Sigmoid colon (tissue), 7 donors: ENCODE measurements around the gene GSS. TPM values are rescaled to one million over a fixed set of nuclear protein-coding genes. Genes with fewer than 3 reads are reported as not detected.

Experiments
- DNase-seq: peaks from one replicate; pipeline ENCODE4 v3.0.0-alpha.2; 2019
- H3K27ac ChIP-seq, 4 donors: fragments of 200-600 bp; sonication (generic); one replicate each; pipeline ENCODE4 v1.5.1; 2016 to 2019; ENCODE audit warnings: mild to moderate bottlenecking in 1 of 4
- H3K27me3 ChIP-seq, 3 donors: fragments of 200-600 bp; sonication (generic); one replicate each; pipeline ENCODE4 v1.5.1; 2019; ENCODE audit warnings: mild to moderate bottlenecking in 1 of 3
- H3K36me3 ChIP-seq, 4 donors: fragments of 200-600 bp; sonication (generic); one replicate each; pipeline ENCODE4 v1.5.1; 2016 to 2019
- H3K4me1 ChIP-seq, 4 donors: fragments of 200-600 bp; sonication (generic); one replicate each; pipeline ENCODE4 v1.5.1; 2017 to 2019
- H3K4me3 ChIP-seq, 4 donors: fragments of 200-600 bp; sonication (generic); one replicate each; pipeline ENCODE4 v1.5.1; 2017 to 2019; ENCODE audit warnings: mild to moderate bottlenecking in 2 of 4, moderate library complexity in 1 of 4
- H3K9me3 ChIP-seq, 4 donors: fragments of 200-600 bp in 3 of 4; sonication (generic) in 3 of 4; one replicate each; pipeline versions ENCODE4 v1.5.1 to v1.6.1; 2013 to 2019
- EP300 ChIP-seq, 4 donors: sonication (generic); formaldehyde crosslinking; IDR thresholded peaks; one replicate each; pipeline ENCODE4 v1.6.1; 2017; ENCODE audit warnings: antibody characterized with exemption in 4 of 4
- POLR2A ChIP-seq, 2 donors: fragments of 450-650 bp; IDR thresholded peaks; one replicate each; pipeline ENCODE4 v1.6.1; 2016; ENCODE audit warnings: antibody characterized with exemption in 2 of 2, mild to moderate bottlenecking in 2 of 2, moderate library complexity in 2 of 2
- POLR2AphosphoS5 ChIP-seq, 4 donors: sonication (generic); formaldehyde crosslinking; IDR thresholded peaks; one replicate each; pipeline ENCODE4 v1.6.1; 2017; ENCODE audit warnings: antibody characterized with exemption in 4 of 4
- WGBS, 2 donors: extraction: QIAGEN DNeasy Blood & Tissue Kit; methylation state at CpG; one replicate each; pipeline ENCODE4 v1.1.7; 2013; 5-methylcytosine and 5-hydroxymethylcytosine counted together
- intact Hi-C: fragments of 100-400 bp; cut with DNase I; formaldehyde crosslinking; loops from one replicate; pipeline ENCODE4 v1.15.1; 2023
- polyA plus RNA-seq, 3 donors: library from polyadenylated mRNA; stranded (reverse); fragments of 200-250 nt; gene quantifications; one replicate each; pipeline ENCODE4 v1.2.3, GENCODE V29; 2013
- total RNA-seq, 4 donors: library from RNA; depleted of rRNA; stranded (reverse); fragments of >200 nt; gene quantifications; one replicate each; pipeline ENCODE4 v1.1.0, GENCODE V29; 2016
- TF ChIP-seq, protein P1 (sequence below), 4 experiments: fragments of 450-650 bp in 3 of 4; fragments of 200-600 bp in 1 of 4; IDR thresholded peaks; one replicate each; pipeline ENCODE4 v1.5.1; 2016 to 2019; ENCODE audit warnings: antibody characterized with exemption in 4 of 4, mild to moderate bottlenecking in 3 of 4, moderate library complexity in 2 of 4
- donor health status: healthy with polysubstance abuse.
- donor health status: Bipolar disorder and iron deficiency.
- donor health status: healthy.

Gene GSS
- total and polyA plus RNA-seq, 7 donors = 22.9 to 80.7 (median 30.5) TPM

DNA sequence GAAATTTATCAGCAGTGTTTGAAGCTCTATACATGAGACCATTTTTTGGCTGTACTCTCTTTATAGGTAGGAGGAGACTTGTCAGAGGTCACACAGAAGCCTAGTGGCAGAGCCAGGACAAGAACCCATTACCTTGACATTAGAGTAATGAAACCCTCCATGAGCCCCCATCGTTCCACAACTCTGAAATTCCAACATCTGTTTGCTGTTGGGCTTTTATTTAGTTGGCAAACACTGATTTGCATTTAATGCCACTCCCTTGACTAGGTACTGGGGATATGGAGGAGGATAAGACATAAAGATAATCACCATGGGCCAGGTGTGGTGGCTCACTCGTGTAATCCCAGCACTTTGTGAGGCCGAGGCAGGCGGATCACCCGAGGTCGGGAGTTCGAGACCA, 1.6 kb downstream of the GSS start:
- Histone ChIP-seq H3K4me3 (no peak overlapping the region), H3K9me3 (no peaks in the 10 kb centered on the region), H3K36me3 (peaks cover 0 to 22% (median 0%) of the 10 kb centered on the region in 4 donors), H3K4me1 (peaks cover 0 to 15% (median 14%) of the 10 kb centered on the region in 4 donors), H3K27ac (no peak overlapping the region), H3K27me3 (no peaks in the 10 kb centered on the region)
- 63 to 87% methylated on average over 7 of the region's 7 CpGs for WGBS, 2 donors
- no peak for DNase-seq
- TF ChIP-seq, protein P1, sequence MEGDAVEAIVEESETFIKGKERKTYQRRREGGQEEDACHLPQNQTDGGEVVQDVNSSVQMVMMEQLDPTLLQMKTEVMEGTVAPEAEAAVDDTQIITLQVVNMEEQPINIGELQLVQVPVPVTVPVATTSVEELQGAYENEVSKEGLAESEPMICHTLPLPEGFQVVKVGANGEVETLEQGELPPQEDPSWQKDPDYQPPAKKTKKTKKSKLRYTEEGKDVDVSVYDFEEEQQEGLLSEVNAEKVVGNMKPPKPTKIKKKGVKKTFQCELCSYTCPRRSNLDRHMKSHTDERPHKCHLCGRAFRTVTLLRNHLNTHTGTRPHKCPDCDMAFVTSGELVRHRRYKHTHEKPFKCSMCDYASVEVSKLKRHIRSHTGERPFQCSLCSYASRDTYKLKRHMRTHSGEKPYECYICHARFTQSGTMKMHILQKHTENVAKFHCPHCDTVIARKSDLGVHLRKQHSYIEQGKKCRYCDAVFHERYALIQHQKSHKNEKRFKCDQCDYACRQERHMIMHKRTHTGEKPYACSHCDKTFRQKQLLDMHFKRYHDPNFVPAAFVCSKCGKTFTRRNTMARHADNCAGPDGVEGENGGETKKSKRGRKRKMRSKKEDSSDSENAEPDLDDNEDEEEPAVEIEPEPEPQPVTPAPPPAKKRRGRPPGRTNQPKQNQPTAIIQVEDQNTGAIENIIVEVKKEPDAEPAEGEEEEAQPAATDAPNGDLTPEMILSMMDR (IDR thresholded peaks at IDR 0.05) = no peak
- TF ChIP-seq POLR2A (IDR thresholded peaks at IDR 0.05) = no peak
- TF ChIP-seq EP300 (IDR thresholded peaks at IDR 0.05) = no peak
- no peak for TF ChIP-seq POLR2AphosphoS5 (IDR thresholded peaks at IDR 0.05)
- intact Hi-C loops = no loop called here

DNA sequence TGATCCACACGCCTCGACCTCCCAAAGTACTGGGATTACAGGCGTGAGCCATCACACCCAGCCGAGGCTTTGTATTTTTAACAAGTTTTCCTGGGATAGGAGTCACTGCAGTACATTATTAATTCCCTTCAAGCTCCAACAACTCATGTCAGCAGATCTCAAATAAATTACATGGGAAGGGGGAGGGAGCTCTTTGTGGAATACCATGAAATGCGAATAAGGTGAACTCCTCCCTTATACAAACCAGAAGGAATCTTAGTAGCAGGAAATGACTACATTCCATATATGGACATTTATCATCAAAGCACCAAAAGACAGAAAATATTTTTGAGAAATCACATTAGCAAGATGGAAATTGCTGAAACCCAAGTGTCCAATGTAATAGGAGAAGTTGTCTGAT, 2.9 kb downstream of the GSS start:
- H3K27me3 ChIP-seq = no peaks in the 10 kb centered on the region
- intact Hi-C loops = no loop called here
- no peaks in the 10 kb centered on the region for H3K9me3 ChIP-seq
- no peak overlapping the region for H3K27ac ChIP-seq
- peaks cover 0 to 15% (median 14%) of the 10 kb centered on the region in 4 donors for H3K4me1 ChIP-seq
- H3K36me3 ChIP-seq = peaks cover 0 to 22% (median 0%) of the 10 kb centered on the region in 4 donors
- 83 to 94% methylated on average over 5 of the region's 5 CpGs for WGBS, 2 donors
- H3K4me3 ChIP-seq = no peak overlapping the region
- no peak for DNase-seq
- TF ChIP-seq EP300 (IDR thresholded peaks at IDR 0.05) = no peak
- no peak for TF ChIP-seq POLR2A (IDR thresholded peaks at IDR 0.05)
- no peak for TF ChIP-seq POLR2AphosphoS5 (IDR thresholded peaks at IDR 0.05)
- TF ChIP-seq, protein P1 (IDR thresholded peaks at IDR 0.05) = no peak

DNA sequence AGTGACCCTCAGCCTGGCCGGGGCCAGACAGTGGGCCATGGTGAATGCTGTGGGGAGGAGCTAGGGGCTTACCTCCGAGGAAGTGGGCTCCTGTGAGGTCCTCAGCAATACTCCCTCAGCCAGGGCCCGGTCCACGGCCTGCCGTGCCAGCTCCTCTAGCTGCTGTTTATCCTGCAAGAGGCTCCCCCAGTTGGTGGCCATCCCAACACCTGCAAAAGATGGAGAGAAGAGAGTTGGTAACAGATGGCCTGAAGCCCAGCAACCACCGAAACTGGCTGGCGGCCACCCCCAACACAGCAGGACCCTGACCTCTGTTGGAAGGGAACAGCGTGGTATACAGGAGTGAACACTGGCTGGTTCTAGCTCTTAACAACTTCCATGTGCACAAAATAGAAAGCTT, 4.0 kb downstream of the GSS start:
- Histone ChIP-seq H3K4me3 (no peak overlapping the region), H3K27me3 (no peaks in the 10 kb centered on the region), H3K9me3 (no peaks in the 10 kb centered on the region), H3K36me3 (peaks cover 0 to 22% (median 0%) of the 10 kb centered on the region in 4 donors), H3K4me1 (peaks cover 0 to 15% (median 14%) of the 10 kb centered on the region in 4 donors), H3K27ac (no peak overlapping the region)
- WGBS, 2 donors = 91 to 92% methylated on average over 8 of the region's 8 CpGs
- intact Hi-C loops = no loop called here
- no peak for TF ChIP-seq POLR2AphosphoS5 (IDR thresholded peaks at IDR 0.05)
- no peak for TF ChIP-seq POLR2A (IDR thresholded peaks at IDR 0.05)
- TF ChIP-seq EP300 (IDR thresholded peaks at IDR 0.05) = no peak
- TF ChIP-seq, protein P1 (IDR thresholded peaks at IDR 0.05) = no peak
- DNase-seq = no peak

DNA sequence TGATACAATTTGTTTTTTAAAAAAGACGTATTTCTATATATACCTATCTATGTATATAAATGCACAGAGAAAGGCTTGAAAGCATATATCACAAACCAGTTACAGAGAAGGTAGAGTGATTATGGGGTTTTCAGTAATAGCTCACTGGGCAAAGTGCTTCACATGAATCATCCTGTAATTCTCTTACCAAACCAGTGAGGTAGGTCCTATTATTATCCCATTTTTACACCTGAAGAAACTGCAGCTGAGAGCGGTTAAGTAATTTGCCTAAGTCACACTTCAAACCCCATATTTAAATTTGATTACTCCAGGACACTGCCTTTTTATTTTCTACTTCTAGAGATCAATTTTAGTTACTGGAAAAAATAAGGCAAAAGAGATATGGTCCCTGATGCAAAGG, 4.4 kb downstream of the GSS start:
- peaks cover 0 to 13% (median 10%) of the 10 kb centered on the region in 4 donors for H3K4me1 ChIP-seq
- intact Hi-C loops = no loop called here
- no peak for DNase-seq
- no peak overlapping the region for H3K4me3 ChIP-seq
- peaks cover 0 to 25% (median 2%) of the 10 kb centered on the region in 4 donors for H3K36me3 ChIP-seq
- no peaks in the 10 kb centered on the region for H3K9me3 ChIP-seq
- no peak for TF ChIP-seq POLR2A (IDR thresholded peaks at IDR 0.05)
- TF ChIP-seq EP300 (IDR thresholded peaks at IDR 0.05) = no peak
- TF ChIP-seq POLR2AphosphoS5 (IDR thresholded peaks at IDR 0.05) = no peak
- TF ChIP-seq, protein P1 (IDR thresholded peaks at IDR 0.05) = no peak
- no peak overlapping the region for H3K27ac ChIP-seq
- 70 to 84% methylated on average over 2 of the region's 2 CpGs for WGBS, 2 donors
- no peaks in the 10 kb centered on the region for H3K27me3 ChIP-seq

DNA sequence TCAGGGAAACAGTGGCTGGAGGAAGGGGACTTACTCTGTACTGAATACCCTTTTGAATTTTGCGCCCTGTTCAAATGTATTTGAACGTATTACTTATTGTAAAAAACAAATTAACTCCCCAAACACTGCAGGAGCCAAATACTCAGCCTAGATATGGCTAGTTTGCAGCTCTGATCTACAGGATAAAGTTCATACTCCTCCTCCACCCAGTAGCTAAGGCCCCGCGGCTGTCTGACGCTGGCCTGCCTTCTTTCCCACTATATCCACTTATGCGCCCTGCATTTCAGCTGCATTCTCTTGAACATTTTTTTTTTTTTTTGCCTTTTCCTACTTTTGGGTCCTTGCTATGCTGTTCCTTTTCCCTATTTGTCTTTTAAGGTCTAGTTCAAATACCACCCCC, 6.5 kb downstream of the GSS start:
- no peaks in the 10 kb centered on the region for H3K27me3 ChIP-seq
- H3K9me3 ChIP-seq = no peaks in the 10 kb centered on the region
- H3K4me3 ChIP-seq = no peak overlapping the region
- TF ChIP-seq, protein P1 (IDR thresholded peaks at IDR 0.05) = no peak
- no peak for TF ChIP-seq POLR2AphosphoS5 (IDR thresholded peaks at IDR 0.05)
- TF ChIP-seq POLR2A (IDR thresholded peaks at IDR 0.05) = no peak
- TF ChIP-seq EP300 (IDR thresholded peaks at IDR 0.05) = no peak
- WGBS, 2 donors = 24 to 82% methylated on average over 6 of the region's 6 CpGs
- no peak overlapping the region for H3K27ac ChIP-seq
- DNase-seq = no peak
- H3K36me3 ChIP-seq = peaks cover 0 to 42% (median 11%) of the 10 kb centered on the region in 4 donors
- H3K4me1 ChIP-seq = peaks cover 0 to under 1% (median 0%) of the 10 kb centered on the region in 4 donors
- intact Hi-C loops = no loop called here
